Activated CD4-positive, CD25-positive, alpha-beta regulatory T cell treated with anti-CD3 and anti-CD28 coated beads, Interleukin-2, amount 50 U/mL, for 72 hours (primary cell): ENCODE measurements around the gene GDPD4.

Experiments
- DNase-seq: peaks from one replicate; pipeline ENCODE4 v3.0.0; 2021

The GDPD4 gene

GRCh38 chr11:77294040-77294439 is 7.4 kb downstream of the GDPD4 start:
- DNase-seq = no peak

- DNase-seq = no peak
Measured at GRCh38 chr11:77289737-77290136, 11.7 kb downstream of the GDPD4 start.

- no peak for DNase-seq
Measured at GRCh38 chr11:77287615-77288273, 13.7 kb downstream of the GDPD4 start.

GRCh38 chr11:77287136-77287535 is 14.3 kb downstream of the GDPD4 start:
- no peak for DNase-seq

- no peak for DNase-seq
Measured at GRCh38 chr11:77284476-77285468, 16.7 kb downstream of the GDPD4 start.

- DNase-seq = no peak
Measured at GRCh38 chr11:77283101-77283500, 18.4 kb downstream of the GDPD4 start.

- DNase-seq = no peak
Measured at GRCh38 chr11:77278595-77279506, 22.6 kb downstream of the GDPD4 start.

- DNase-seq = no peak
Measured at GRCh38 chr11:77276271-77276670, 25.2 kb downstream of the GDPD4 start.

GRCh38 chr11:77270921-77271320 is 30.6 kb downstream of the GDPD4 start:
- no peak for DNase-seq

- no peak for DNase-seq
Measured at GRCh38 chr11:77269484-77270123, 31.9 kb downstream of the GDPD4 start.

- DNase-seq = no peak
Measured at GRCh38 chr11:77267962-77268361, 33.5 kb downstream of the GDPD4 start.

GRCh38 chr11:77266766-77267165 is 34.7 kb downstream of the GDPD4 start:
- no peak for DNase-seq

- no peak for DNase-seq
Measured at GRCh38 chr11:77262803-77263202, 38.7 kb downstream of the GDPD4 start.

- no peak for DNase-seq
Measured at GRCh38 chr11:77259641-77260040, 41.8 kb downstream of the GDPD4 start.

- DNase-seq = no peak
Measured at GRCh38 chr11:77253690-77254089, 47.8 kb downstream of the GDPD4 start.

GRCh38 chr11:77252555-77253270 is 48.8 kb downstream of the GDPD4 start:
- DNase-seq = no peak

GRCh38 chr11:77250881-77251640 is 50.4 kb downstream of the GDPD4 start:
- DNase-seq = no peak

- no peak for DNase-seq
Measured at GRCh38 chr11:77249427-77249826, 52.1 kb downstream of the GDPD4 start.

- no peak for DNase-seq
Measured at GRCh38 chr11:77244277-77245027, 57.0 kb downstream of the GDPD4 start.

- DNase-seq = no peak
Measured at GRCh38 chr11:77236901-77237300, 64.6 kb downstream of the GDPD4 start.
